Esophagus muscularis mucosa (tissue), 4 donors: Measurements from ENCODE around the gene USP12. TPM values are rescaled to one million over a fixed set of nuclear protein-coding genes. Genes with fewer than 3 reads are reported as not detected.
A peak's percentile ranks its signal among the peaks of the same experiment; 100 is the strongest.

Experiments
- DNase-seq: peaks from one replicate; pipeline ENCODE4 v3.0.0-alpha.2; 2017; ENCODE audit errors: extremely low spot score
- H3K27ac ChIP-seq, 4 donors: fragments of 200-600 bp; sonication (generic); replicated peaks in 1 of 4; 1 replicate in 3 of 4; 2 replicates in 1 of 4; pipeline ENCODE4 v1.5.1; 2016 to 2019; ENCODE audit warnings: mild to moderate bottlenecking in 1 of 4
- H3K27me3 ChIP-seq, 4 donors: fragments of 200-600 bp; sonication (generic); one replicate each; pipeline versions ENCODE4 v1.5.1 to v1.6.0; 2016 to 2019
- H3K36me3 ChIP-seq, 4 donors: fragments of 200-600 bp; sonication (generic); one replicate each; pipeline ENCODE4 v1.5.1; 2016 to 2019
- H3K4me1 ChIP-seq, 4 donors: fragments of 200-600 bp; sonication (generic); one replicate each; pipeline ENCODE4 v1.5.1; 2016 to 2019
- H3K4me3 ChIP-seq, 4 donors: fragments of 200-600 bp; sonication (generic); 1 replicate in 2 of 4; 2 replicates in 2 of 4; pipeline ENCODE4 v1.5.1; 2016 to 2019; ENCODE audit warnings: mild to moderate bottlenecking in 4 of 4, moderate library complexity in 1 of 4
- H3K9me3 ChIP-seq, 4 donors: fragments of 200-600 bp; sonication (generic); 1 replicate in 3 of 4; 2 replicates in 1 of 4; pipeline ENCODE4 v1.5.1; 2016 to 2019
- EP300 ChIP-seq: sonication (generic); formaldehyde crosslinking; IDR thresholded peaks from one replicate; pipeline ENCODE4 v1.6.1; 2017; ENCODE audit warnings: antibody characterized with exemption
- POLR2A ChIP-seq: fragments of 450-650 bp; IDR thresholded peaks from one replicate; pipeline ENCODE4 v1.6.1; 2017; ENCODE audit warnings: antibody characterized with exemption, moderate library complexity, mild to moderate bottlenecking, low read depth
- POLR2AphosphoS5 ChIP-seq, 2 donors: sonication (generic); formaldehyde crosslinking; IDR thresholded peaks; one replicate each; pipeline ENCODE4 v1.6.1; 2017; ENCODE audit warnings: antibody characterized with exemption in 2 of 2
- WGBS: methylation state at CpG from one replicate; pipeline ENCODE4 v1.1.5; 2018; 5-methylcytosine and 5-hydroxymethylcytosine counted together
- intact Hi-C: fragments of 100-400 bp; cut with DNase I; formaldehyde crosslinking; loops from one replicate; pipeline ENCODE4 v1.15.1; 2023
- total RNA-seq, 4 donors: library from RNA; depleted of rRNA; stranded (reverse); fragments of >200 nt; gene quantifications; one replicate each; pipeline versions ENCODE4 v1.1.0 to v1.2.1, GENCODE V29; 2016
- TF ChIP-seq, protein P1 (sequence below), 3 experiments: fragments of 200-600 bp in 2 of 3; fragments of 450-650 bp in 1 of 3; sonication (generic) in 2 of 3; IDR thresholded peaks; one replicate each; pipeline ENCODE4 v1.5.1; 2017 to 2019; ENCODE audit warnings: antibody characterized with exemption in 3 of 3, mild to moderate bottlenecking in 2 of 3, moderate library complexity in 1 of 3

The USP12 gene
- total RNA-seq, 4 donors from 2014 or later: 55.6 to 107 (median 87.3) TPM

DNA sequence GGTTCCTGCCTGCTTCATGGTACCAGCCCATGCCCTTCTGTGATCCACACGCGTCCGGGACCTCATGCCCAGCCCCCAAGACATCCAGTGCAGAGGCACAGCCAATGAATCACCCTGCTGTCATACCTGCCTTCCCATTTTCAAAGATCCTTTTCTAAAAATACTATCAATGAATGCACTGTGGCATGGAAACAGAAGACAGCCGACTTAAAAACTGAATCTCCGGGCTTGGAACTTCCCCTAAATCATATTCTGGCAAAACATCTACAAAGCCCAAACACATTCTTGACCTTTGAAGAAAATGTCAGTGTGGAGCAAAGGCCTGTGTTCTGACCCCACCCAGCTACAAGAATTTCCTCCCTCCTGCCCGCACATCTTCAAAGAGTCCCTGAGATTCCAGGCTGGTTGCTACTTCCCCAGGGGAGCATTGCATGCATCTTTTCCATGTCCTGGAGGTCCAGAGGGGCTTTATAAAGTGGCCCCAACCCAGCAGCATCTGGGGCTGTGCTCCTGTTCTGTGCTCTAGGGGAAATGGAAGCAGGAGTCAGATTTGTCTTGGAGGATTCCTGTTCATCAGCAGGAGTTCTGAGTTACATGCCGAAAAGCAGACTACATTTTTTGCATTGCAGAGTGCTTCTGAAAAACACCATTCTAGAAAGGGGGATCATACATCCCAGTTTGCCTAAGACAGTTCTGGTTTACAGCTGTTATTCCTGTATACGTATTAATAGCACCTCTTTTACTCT lies 135.2 kb downstream of the USP12 start:
- H3K27ac ChIP-seq: peak overlapping the region; percentile 67 to 83 (median 78)
- no peaks in the 10 kb centered on the region for H3K36me3 ChIP-seq
- no peak for DNase-seq
- no peak overlapping the region for H3K4me3 ChIP-seq
- no peaks in the 10 kb centered on the region for H3K9me3 ChIP-seq
- TF ChIP-seq EP300 (no peak), POLR2AphosphoS5 (IDR thresholded peaks at IDR 0.05) (peak in 1 of 2 donors; percentile 22)
- WGBS: 26% methylated on average over 7 of the region's 8 CpGs
- H3K4me1 ChIP-seq: peaks cover 18 to 63% (median 53%) of the 10 kb centered on the region in 4 donors
- intact Hi-C loops: no loop called here
- no peaks in the 10 kb centered on the region for H3K27me3 ChIP-seq

DNA sequence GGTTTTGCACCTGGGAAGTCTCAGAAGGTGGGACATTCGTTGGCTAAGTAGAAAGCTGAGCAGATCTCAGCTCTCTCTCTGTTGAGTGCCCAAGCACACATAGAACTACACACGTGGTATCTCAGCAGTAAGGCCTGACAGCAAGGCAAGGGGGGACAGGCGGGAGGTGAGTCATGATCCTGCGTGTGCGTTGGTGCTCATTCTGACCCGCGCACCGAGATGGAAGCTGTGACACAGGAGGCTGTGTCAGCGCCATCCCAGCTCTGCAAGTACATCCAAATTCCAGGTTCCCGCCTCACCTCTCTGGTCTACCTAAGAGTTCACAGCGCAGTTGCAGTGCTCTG lies 135.7 kb downstream of the USP12 start:
- H3K36me3 ChIP-seq: no peaks in the 10 kb centered on the region
- no peaks in the 10 kb centered on the region for H3K27me3 ChIP-seq
- intact Hi-C loops: no loop called here
- H3K4me1 ChIP-seq: peaks cover 18 to 60% (median 51%) of the 10 kb centered on the region in 4 donors
- DNase-seq: no peak
- TF ChIP-seq POLR2AphosphoS5 (IDR thresholded peaks at IDR 0.05) (peak in 1 of 2 donors; percentile 27), POLR2A (no peak), EP300 (no peak)
- TF ChIP-seq, protein P1, sequence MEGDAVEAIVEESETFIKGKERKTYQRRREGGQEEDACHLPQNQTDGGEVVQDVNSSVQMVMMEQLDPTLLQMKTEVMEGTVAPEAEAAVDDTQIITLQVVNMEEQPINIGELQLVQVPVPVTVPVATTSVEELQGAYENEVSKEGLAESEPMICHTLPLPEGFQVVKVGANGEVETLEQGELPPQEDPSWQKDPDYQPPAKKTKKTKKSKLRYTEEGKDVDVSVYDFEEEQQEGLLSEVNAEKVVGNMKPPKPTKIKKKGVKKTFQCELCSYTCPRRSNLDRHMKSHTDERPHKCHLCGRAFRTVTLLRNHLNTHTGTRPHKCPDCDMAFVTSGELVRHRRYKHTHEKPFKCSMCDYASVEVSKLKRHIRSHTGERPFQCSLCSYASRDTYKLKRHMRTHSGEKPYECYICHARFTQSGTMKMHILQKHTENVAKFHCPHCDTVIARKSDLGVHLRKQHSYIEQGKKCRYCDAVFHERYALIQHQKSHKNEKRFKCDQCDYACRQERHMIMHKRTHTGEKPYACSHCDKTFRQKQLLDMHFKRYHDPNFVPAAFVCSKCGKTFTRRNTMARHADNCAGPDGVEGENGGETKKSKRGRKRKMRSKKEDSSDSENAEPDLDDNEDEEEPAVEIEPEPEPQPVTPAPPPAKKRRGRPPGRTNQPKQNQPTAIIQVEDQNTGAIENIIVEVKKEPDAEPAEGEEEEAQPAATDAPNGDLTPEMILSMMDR (IDR thresholded peaks at IDR 0.05): no peak
- H3K9me3 ChIP-seq: no peaks in the 10 kb centered on the region
- peak overlapping the region; percentile 67 to 83 (median 78) for H3K27ac ChIP-seq
- WGBS: 91% methylated on average over 9 of the region's 11 CpGs
- no peak overlapping the region for H3K4me3 ChIP-seq

- no peaks in the 10 kb centered on the region for H3K9me3 ChIP-seq
- H3K4me1 ChIP-seq: peaks cover 18 to 52% (median 44%) of the 10 kb centered on the region in 4 donors
- WGBS: 73% methylated on average over 18 of the region's 18 CpGs
- DNase-seq: no peak
- no peak for TF ChIP-seq EP300
- TF ChIP-seq POLR2AphosphoS5 (IDR thresholded peaks at IDR 0.05): no peak
- no peak for TF ChIP-seq POLR2A
- TF ChIP-seq, protein P1 (IDR thresholded peaks at IDR 0.05): no peak
- intact Hi-C loops: no loop called here
- H3K4me3 ChIP-seq: peak overlapping the region in 3 of 4 donors; percentile 1 to 30 (median 27)
- H3K36me3 ChIP-seq: no peaks in the 10 kb centered on the region
- H3K27ac ChIP-seq: peak overlapping the region in 1 of 4 donors; percentile 83
- no peaks in the 10 kb centered on the region for H3K27me3 ChIP-seq
These were observed 136.9 kb downstream of the USP12 start for GRCh38 chr13:27034678-27035111.

DNA sequence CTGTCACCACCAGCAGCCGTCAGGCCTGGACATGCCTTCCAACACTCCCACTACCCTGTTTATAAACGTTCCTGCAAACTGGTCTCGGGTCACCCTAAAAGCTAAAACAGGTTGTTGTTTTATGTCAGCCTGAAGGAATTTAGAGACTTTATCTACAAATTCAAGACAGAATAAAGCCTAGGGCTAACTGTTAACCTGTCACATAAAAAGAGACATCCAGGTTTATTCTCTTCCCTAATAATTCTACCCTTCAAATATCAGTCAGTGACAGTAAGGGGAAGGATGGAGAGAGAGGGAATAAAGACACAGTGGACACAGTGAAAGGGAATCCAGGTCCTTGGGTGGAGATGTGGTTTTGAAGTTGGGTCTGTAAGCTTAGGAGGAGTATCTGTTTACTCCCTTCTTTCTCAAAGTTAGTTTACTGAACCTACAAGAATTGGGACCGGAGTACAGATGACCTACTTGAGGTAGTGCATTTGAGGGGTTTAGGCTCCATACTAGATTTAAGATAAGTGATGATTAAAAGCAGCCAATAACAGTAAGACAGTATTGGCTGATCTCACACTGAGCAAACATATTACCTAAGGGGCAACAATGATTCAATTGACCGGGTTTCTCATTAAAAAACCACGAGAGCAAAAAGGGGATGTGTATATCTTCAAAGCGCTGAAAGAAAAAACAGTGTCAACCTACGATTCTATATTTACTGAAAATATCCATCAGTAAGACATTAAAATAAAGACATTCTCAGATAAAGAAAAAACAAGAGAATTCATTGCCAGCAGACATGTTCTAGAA lies 142.7 kb downstream of the USP12 start:
- Histone ChIP-seq H3K27ac (no peak overlapping the region), H3K9me3 (no peaks in the 10 kb centered on the region), H3K4me3 (no peak overlapping the region), H3K27me3 (no peaks in the 10 kb centered on the region), H3K36me3 (no peaks in the 10 kb centered on the region), H3K4me1 (peaks cover 0 to 22% (median 17%) of the 10 kb centered on the region in 4 donors)
- no peak for DNase-seq
- TF ChIP-seq POLR2A (no peak), EP300 (no peak), POLR2AphosphoS5 (IDR thresholded peaks at IDR 0.05) (no peak)
- TF ChIP-seq, protein P1 (IDR thresholded peaks at IDR 0.05): no peak
- 63% methylated on average over 8 of the region's 8 CpGs for WGBS
- intact Hi-C loops: no loop called here

- 96% methylated on average over 2 of the region's 3 CpGs for WGBS
- no peak for TF ChIP-seq POLR2AphosphoS5 (IDR thresholded peaks at IDR 0.05)
- TF ChIP-seq, protein P1 (IDR thresholded peaks at IDR 0.05): no peak
- no peak for TF ChIP-seq POLR2A
- TF ChIP-seq EP300: no peak
These were observed 144.4 kb downstream of the USP12 start for GRCh38 chr13:27027086-27027667.

More at GRCh38 chr13:27027086-27027667, 144.4 kb downstream of the USP12 start:
- Histone ChIP-seq H3K27ac (peak overlapping the region in 1 of 4 donors; percentile 40), H3K9me3 (no peaks in the 10 kb centered on the region), H3K4me1 (peaks cover 0 to 39% (median 34%) of the 10 kb centered on the region in 4 donors), H3K4me3 (no peak overlapping the region), H3K36me3 (no peaks in the 10 kb centered on the region), H3K27me3 (no peaks in the 10 kb centered on the region)
- DNase-seq: no peak
- intact Hi-C loops: no loop called here
